Astrocyte of the cerebellum (primary cell): ENCODE data around the gene GPR119.
"Not testable (repeated sequence)": the region's sequence is repeated elsewhere in the genome, so short reads cannot be mapped to it uniquely, and the experiment has no call there.

Source experiments
- DNase-seq: peaks from one replicate; pipeline ENCODE4 v3.0.0-alpha.2; 2011; ENCODE audit warnings: low read depth
- H3K4me3 ChIP-seq: 2 replicates; pipeline ENCODE4 v1.5.1; 2011; ENCODE audit warnings: mild to moderate bottlenecking, low read depth, low read length, moderate library complexity
- in situ Hi-C: cut with HindIII; loops from 2 replicates; pipeline ENCODE4 v1.10.0; 2017; ENCODE audit warnings: low sequenced_read_pairs
- TF ChIP-seq, protein P1 (sequence below): IDR thresholded peaks from 2 replicates; pipeline ENCODE4 v1.5.1; 2012; ENCODE audit warnings: low read length, low read depth, moderate library complexity, mild to moderate bottlenecking; ENCODE audit errors: missing control alignments

The GPR119 gene

GRCh38 chrX:130343411-130343810 lies 42.1 kb downstream of the GPR119 start:
- in situ Hi-C loops, result no loop called here
- no peak overlapping the region for H3K4me3 ChIP-seq
- DNase-seq, result no peak
- TF ChIP-seq, protein P1, sequence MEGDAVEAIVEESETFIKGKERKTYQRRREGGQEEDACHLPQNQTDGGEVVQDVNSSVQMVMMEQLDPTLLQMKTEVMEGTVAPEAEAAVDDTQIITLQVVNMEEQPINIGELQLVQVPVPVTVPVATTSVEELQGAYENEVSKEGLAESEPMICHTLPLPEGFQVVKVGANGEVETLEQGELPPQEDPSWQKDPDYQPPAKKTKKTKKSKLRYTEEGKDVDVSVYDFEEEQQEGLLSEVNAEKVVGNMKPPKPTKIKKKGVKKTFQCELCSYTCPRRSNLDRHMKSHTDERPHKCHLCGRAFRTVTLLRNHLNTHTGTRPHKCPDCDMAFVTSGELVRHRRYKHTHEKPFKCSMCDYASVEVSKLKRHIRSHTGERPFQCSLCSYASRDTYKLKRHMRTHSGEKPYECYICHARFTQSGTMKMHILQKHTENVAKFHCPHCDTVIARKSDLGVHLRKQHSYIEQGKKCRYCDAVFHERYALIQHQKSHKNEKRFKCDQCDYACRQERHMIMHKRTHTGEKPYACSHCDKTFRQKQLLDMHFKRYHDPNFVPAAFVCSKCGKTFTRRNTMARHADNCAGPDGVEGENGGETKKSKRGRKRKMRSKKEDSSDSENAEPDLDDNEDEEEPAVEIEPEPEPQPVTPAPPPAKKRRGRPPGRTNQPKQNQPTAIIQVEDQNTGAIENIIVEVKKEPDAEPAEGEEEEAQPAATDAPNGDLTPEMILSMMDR, result no peak

DNA sequence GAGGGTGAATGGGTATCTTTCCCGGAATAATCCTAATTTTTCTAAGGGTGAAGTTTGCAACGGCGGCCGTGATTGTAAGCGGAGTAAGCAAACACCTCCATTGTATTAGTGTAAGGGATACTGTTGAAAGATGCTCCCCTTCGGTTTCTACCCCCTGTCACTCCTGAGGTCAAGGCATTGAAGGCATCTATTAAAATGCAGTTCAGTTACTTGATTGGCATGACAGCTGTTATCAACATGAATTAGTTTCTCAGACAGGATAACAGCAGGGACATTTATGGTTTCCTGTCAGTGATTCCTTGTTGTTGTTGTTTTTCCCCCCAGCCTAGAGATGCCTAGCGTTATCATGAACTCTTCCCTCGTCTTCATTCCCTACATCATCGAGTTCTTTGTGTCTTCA lies 45.2 kb downstream of the GPR119 start:
- in situ Hi-C loops, result no loop called here
- H3K4me3 ChIP-seq, result peak overlapping the region; percentile 68
- TF ChIP-seq, protein P1, result no peak
- DNase-seq, result no peak

DNA sequence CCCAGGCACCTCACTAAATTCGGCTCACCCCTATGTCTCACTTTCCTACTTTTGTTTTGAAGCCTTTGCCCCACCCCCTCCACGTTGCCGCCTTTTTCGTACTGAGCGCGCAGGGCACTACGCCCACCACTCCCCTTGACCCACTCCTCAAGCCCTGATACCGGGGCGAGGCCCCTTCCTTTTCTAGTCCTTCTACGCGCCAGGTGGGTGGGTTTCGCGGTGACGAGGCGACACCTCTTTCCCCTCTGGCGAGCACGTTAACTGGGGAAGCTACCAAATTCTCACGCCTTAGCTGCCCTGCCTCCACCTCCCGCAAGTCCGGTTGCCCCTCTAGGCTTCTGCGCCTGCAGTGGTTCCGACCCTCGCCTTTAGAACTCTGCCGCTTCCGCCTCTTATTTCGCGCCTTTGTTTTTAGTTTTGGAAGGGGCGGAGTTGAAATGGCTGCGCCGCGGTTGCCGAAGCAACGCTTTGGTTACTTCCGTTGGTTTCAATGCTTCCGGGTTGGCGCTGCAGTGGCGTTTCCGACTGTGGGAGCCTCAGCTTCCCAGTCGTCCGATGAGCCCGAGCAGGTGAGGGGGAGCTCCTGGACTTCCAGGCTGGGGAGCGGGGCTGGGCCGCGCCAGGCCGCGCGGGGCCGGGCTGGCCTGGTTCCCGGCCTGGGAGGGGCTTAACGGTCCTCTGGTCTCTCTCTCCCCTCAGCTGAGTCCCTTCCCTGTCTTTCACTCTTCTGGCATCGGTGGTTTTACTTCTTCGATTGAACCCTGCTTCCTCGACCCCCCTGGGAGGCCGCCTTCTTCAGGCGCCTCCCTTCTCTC lies 45.9 kb downstream of the GPR119 start, which contains the start of gene SLC25A14:
Gene SLC25A14 (plus strand): TSS at position 512 of the 815 bp plus-strand sequence. CDS start 360 bp downstream, outside the sequence.
- in situ Hi-C loops, result no loop called here
- DNase-seq, result peak; percentile 32
- peak within 1 kb of the TSS; percentile 68 for H3K4me3 ChIP-seq
- TF ChIP-seq, protein P1, result no peak

DNA sequence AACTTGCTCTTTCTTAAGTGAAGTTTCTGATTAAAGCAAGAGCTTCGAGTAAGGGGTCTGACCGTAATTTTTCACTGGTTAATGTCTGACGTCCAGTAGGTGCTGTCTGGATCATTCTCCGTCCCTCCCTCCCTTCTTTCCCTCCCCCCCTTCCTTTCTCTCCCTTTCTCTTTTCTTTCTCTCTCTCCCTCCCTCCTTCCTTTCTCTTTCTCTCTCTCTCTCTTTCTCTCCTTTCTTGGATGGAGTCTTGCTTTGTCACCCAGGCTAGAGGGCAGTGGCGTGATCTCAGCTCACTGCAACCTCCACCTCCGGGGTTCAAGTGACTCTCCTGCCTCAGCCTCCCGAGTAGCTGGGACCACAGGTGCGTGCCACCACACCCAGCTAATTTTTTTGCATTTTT lies 46.6 kb downstream of the GPR119 start:
- in situ Hi-C loops, DNase-seq: not testable (repeated sequence)
- H3K4me3 ChIP-seq, result peak overlapping the region; percentile 68

DNA sequence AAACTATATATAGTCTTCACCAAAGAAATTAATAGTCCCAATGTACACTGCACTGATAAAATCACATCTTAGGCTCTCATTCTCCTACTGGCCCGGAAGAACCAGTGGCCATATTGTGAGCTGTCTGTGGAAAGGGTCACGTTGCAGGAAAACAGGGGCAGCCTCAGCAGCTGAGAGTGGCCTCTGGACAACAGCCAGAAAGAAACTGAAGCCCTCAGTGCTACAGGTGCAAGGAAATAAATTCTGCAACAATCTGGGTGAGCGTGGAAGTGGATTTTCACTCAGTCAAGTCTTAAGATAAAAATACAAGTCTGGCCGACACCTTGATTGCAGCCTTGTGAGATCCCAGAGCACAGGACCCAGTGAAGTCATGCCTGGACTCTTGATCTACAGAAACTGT lies 48.9 kb downstream of the GPR119 start:
- no peak overlapping the region for H3K4me3 ChIP-seq
- in situ Hi-C loops, result no loop called here
- DNase-seq, result no peak
- TF ChIP-seq, protein P1, result no peak
